HG03108 (cell line): ENCODE data around the gene IFT57.

Experiments used
- ATAC-seq: cut with Tn5 transposase; IDR thresholded peaks from one replicate; pipeline ENCODE4 v1.9.1; 2021; ENCODE audit warnings: moderate library complexity; ENCODE audit not compliant: unreplicated experiment

IFT57 gene

DNA sequence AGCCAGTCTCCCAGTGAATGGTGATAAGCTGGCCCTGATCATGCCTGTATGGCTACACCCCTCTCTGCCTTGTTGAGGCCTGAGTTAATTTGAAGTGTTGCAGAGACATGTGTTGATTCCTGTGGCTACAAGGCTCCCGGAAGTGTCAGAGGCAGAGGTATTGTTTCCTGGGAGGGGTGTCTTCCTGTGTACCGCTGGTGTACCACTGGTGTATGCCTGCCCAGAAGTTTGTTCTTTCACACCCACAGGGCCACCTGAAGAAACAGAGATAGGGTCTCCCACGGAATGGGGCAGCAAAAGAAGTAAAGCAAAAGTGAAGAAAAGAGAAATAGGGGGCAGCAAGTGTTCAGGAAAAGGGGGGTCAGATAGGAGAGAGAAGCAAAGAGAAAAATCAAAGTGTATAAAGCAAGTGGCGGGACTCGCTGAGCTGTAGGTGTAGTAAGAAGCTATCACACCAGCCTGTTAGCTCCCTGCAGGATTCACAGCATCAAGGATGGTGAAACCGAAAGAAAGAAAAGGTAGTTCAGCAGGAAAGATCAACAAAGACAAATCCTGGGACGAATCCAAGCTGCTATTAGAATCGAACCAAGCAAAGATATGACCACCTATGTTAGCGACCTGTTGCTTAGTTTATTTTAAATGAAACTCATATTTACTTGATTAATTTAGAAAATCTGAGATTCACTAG lies 94.8 kb downstream of the IFT57 start:
- ATAC-seq: no peak

DNA sequence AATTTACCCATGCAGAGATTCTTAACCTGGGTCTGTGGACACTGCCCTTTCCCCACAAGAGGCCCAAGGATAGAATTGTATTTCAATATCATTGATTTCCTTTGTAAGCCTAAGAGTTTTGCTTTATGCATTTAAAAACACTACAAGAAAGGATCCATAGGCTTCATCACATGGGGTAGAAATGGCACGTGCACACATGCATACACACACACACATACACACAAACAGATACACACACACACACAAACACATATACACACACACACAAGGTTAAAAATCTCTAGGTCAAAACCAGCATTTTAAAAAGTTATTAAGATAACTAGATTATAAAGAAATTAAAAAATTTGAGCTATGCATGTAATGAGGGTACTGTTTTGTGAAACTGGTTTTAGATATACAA lies 95.9 kb downstream of the IFT57 start:
- ATAC-seq: no peak

DNA sequence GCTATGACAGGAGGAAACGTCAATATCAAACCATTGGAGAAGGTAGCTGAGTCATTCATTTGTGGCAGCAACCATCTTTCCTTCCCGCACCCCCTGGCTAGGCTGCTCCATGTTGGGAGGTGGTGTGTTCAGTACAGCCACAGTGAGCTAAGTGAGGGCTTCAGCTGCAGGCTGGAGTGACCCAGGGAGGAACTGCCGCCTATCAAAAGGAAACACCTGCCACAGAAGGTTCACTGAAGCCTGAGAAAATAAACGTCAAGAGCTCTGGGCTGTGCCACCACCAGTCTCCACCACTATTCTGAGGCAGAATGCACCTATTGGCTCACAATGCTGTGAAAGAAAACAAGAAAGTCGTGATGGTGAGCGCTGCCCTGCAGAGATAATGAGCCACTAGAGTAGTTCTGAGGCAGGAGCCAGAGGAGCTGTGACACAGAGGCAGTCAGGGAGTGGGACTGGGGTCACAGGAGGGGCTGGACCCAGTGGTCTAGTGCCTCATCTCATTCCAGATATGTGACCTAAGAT lies 96.6 kb downstream of the IFT57 start:
- ATAC-seq: peak; percentile 58

DNA sequence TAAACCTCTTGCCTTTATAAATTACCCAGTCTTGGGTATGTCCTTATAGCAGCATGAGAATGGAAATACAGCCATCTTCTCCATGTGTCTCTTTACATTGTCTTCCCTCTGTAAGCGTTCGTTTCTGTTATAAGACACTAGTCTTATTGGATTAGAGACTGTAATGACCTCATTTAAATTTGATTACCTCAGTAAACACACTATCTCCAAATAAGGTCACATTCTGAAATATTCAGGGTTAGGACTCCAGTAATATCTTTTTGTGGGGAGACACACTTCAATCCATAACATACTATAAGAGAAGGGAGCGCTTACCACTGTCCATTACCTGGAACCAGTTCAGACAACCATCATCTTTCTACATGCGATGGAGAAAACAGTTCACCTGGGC lies 97.1 kb downstream of the IFT57 start:
- no peak for ATAC-seq

DNA sequence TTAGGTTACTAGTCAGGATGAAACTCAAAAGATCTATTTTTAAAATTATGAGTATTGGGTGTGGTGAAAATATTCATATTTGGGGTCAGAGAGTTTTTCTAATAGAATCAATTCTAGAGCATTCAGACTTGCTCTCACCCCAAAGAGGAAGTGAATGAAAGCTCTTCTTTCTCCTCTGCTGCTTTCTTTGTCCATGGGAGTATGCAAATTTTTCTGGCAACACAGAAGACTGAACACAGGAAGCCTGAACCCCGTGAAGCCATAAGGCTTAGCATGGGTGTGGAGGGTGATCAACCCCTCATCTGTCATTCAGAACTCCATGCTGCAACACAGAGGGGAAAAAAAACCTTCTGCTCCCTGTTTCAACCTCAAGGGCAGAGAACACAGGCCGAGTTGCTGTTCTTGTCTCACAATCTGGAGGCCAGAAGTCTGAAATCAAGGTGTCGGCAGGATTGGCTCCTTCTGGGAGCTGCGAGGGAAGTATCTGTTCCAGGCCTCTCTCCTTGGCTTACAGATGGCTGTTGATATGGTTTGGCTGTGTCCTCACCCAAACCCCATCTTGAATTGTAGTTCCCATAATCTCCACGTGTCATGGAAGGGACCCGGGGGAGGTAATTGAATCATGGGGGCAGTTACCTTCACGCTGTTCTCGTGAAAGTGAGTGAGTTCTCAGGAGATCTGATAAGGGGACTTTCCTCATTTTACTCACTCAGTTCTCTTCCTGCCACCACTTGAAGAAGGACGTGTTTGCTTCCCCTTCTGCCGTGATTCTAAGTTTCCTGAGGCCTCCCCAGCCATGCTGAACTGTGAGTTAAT lies 97.7 kb downstream of the IFT57 start:
- ATAC-seq: peak; percentile 83

DNA sequence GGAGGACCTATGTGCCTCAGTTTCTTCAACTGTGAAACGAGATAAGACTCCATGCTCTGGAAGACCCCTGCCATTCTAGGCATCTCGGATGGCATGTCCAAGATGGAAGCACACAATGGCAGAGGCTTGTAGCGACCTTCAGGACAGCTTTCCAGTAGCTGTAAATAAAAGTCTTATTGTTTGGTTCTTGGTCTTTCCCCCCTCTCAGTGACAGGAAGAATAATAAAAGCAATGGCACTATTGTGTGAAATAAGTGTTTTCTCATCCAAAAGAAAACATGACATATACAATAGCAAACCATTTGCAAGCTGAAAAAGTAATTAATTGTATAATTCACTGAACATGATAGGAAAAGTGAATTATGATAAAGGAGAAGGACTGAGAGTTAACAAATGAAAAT lies 98.9 kb downstream of the IFT57 start:
- no peak for ATAC-seq

DNA sequence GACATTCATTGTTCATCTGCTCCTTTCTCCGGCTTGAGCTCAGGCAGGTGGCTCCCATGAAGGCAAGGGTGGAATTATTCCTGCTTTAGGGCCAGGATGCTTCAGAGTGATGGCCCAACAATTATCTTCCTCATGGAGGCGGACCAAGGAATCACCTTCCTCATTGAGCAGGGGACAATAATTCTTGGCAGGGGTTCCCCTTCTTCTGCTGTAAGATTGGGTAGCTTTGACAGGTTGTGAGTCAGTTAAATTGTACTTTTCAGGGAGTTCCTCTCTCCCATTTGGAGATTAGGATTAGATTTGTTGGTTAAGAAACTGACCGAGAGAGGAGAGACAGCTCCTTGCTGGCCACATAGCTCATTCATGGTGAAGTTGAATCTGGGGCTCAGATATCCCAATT lies 99.9 kb downstream of the IFT57 start:
- ATAC-seq: no peak

DNA sequence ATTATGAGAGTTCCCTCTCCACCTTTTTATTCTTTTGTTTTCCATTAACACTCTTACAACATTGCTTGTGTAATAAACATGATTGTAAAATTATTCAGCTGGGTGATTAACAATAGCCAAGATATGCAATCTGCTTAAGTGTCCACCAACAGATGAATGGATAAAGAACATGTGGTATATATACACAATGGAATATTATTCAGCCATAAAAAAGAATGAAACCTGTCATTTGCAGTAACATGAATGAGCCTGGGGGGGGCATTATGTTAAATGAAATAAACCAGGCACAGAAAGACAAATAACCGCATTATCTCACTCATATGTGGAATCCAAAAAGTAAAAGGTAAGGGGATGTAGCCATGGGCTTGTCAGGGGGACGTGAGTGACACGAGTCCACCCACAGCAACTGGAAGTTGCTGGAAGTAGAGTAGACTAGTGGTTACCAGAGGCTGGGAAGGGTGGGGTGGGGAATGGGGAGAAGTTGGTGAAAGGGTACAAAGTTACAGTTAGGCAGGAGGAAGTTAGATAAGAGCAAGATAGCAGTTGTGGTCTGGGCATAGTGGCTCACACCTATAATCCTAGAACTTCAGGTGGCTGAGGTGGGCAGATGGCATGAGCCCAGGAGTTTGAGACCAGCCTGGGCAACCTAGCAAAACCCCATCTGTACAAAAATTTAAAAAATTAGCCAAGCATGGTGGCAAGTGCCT lies 102.7 kb downstream of the IFT57 start:
- no peak for ATAC-seq

DNA sequence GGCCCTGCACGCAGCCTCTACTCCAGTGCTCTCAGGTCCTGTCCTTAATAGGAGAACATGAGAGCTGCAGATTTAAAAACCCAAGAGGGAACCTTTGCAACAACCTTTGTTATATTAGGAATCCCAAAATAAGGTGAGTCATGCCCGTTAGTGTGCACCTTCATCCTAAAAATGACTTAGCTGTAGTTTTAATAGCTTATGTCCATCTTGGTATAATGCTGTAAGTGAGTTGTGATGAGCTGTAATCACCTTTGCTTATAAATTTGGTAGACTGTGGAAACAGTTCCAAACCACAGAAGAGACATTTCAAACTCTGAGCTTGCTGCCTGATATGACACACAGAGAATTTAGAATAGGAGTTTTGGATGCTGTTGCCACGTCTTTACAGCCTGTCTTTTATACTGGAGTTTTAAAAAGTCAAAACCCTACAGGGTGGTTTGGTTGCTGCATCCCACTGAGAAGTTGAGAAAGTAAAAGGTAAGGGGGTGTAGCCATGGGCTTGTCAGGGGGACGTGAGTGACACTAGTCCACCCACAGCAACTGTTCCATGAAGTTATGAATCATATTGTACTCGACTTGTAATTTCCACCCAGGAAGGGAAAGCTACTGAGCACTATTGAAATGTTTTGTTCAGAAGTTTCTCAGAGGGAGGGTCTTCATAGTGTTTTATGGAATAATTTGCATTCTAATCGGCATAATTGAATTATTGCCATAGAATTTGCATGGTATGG lies 104.0 kb downstream of the IFT57 start:
- no peak for ATAC-seq

DNA sequence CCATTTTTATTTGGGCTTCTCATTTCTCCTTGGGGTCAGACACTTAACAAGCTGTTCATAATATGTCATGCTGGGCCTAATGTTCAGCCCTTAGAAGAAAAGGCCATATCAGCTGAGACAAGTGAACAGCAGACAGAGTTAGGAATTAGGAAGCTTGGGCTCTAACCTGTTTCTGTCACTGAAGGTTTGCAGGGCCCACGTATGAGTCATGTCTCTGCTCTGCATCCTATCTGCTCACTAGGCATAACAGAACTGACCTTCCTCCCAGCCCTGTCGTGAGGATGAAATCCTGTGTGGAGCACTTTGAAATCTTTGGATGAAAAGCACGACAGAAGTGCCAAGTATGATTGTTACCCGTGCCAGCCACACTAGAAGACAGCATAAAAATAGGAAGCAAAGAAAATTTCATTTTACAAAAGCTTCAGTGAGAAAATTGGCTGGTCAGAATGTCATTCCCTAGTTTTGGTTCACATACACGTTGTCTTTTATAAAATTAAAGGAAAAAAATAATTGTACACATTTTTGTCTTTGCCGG lies 104.9 kb downstream of the IFT57 start:
- ATAC-seq: no peak

DNA sequence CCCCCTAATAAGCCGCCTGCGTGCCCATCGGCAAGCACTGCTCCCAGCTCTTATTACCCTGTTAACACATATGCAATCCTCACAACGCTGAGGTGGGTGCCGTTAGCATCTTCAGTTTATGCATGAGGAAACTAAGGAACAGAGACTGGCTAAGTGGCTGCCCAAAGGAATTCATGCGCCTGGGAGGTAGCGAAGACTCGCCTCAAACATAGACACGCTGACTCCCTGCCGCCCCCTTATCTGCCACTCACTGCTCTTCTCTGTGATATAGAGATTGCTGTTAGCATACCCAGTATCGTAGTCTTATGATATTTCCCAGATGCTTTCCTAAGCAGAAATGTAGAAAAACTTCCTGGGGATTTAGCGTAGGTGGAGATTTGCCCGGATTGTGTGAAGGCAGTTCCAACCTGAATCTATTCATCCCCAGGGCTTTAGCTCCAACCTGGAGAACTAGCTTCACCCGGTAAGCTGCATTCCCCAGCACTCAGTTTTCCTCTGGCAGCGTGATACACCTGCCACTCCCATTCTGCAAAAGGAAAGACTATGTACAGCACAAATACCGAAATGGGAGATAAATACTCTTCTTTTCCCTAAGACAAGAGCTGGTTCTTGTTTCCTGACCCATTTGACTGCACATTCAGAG lies 107.7 kb downstream of the IFT57 start:
- no peak for ATAC-seq

DNA sequence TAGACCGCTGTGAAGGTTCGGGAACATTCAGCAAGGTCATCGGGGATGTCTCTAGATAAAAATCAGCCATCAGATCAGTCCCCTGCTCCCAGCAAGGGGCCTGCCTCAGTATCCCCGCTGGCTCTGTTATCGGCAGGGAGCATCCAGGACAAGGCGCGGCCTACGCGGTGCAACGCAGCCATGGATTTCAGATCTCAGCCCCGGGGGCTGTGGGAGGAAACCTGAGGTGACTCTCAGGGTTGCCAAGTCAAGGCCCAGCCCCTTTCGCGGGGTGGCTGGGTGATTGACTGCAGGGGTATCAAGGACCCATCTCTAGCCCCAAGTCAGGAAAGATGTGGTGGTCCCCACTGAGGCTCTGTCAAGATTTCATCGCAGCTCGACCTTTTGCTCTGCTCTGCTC lies 108.2 kb downstream of the IFT57 start:
- ATAC-seq: no peak

DNA sequence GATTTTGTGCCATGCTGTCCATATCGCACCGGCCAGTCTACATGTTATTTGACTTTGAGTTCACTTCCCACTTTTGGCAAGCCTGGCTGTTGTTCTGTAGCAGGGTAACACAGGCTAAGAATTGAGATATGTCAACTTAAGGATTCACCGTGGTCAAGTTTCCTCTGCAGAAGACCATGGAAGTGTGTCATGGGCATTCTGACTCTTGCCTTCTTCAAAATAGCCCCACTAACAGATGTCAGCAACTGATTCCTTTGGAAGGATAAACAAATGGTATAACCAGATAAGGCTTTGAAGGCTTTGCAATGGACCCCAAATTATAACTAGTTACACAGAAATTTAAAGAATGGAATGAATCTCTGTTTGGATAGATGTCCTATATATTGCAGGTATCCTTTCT lies 111.3 kb downstream of the IFT57 start:
- no peak for ATAC-seq
